NCI-H187 (cell line): Measurements from ENCODE around the gene KNOP1.

ENCODE experiments used
- DNase-seq, 2 experiments: peaks; one replicate each; lab custom pipeline; 2025; lab: John Stamatoyannopoulos, UW

Gene KNOP1

GRCh38 chr16:19717741-19718623, at the start of gene KNOP1, which contains the start of gene IQCK:
KNOP1 (minus strand) TSS chr16:19718227; CDS start chr16:19715035, 3,192 bp downstream.
IQCK (plus strand) TSS chr16:19718271; CDS start chr16:19718307, 36 bp downstream.
- DNase-seq = peak; percentile 20 to 28

GRCh38 chr16:19767497-19767896, 49.5 kb upstream of the KNOP1 start:
- DNase-seq = no peak

GRCh38 chr16:19766988-19767387, 49.0 kb upstream of the KNOP1 start:
- no peak for DNase-seq

- no peak for DNase-seq
Measured at GRCh38 chr16:19766554-19766884, 48.5 kb upstream of the KNOP1 start.

- no peak for DNase-seq
Measured at GRCh38 chr16:19765860-19766553, 48.0 kb upstream of the KNOP1 start.

GRCh38 chr16:19760356-19761060, 42.5 kb upstream of the KNOP1 start:
- no peak for DNase-seq

GRCh38 chr16:19757762-19758595, 40.0 kb upstream of the KNOP1 start:
- no peak for DNase-seq

GRCh38 chr16:19757026-19757425, 39.0 kb upstream of the KNOP1 start:
- no peak for DNase-seq

- no peak for DNase-seq
Measured at GRCh38 chr16:19755268-19755667, 37.2 kb upstream of the KNOP1 start.

GRCh38 chr16:19754644-19755036, 36.6 kb upstream of the KNOP1 start:
- no peak for DNase-seq

- no peak for DNase-seq
Measured at GRCh38 chr16:19753815-19754643, 36.0 kb upstream of the KNOP1 start.

- DNase-seq = no peak
Measured at GRCh38 chr16:19751478-19752385, 33.7 kb upstream of the KNOP1 start.

GRCh38 chr16:19749571-19750080, 31.6 kb upstream of the KNOP1 start:
- no peak for DNase-seq

- no peak for DNase-seq
Measured at GRCh38 chr16:19748389-19749168, 30.6 kb upstream of the KNOP1 start.

- no peak for DNase-seq
Measured at GRCh38 chr16:19746561-19746960, 28.5 kb upstream of the KNOP1 start.

- no peak for DNase-seq
Measured at GRCh38 chr16:19745286-19746010, 27.4 kb upstream of the KNOP1 start.

GRCh38 chr16:19744670-19745069, 26.6 kb upstream of the KNOP1 start:
- DNase-seq = no peak

- DNase-seq = no peak
Measured at GRCh38 chr16:19743816-19744159, 25.8 kb upstream of the KNOP1 start.
